GM19328 (cell line): ENCODE results near the gene USP46.

ENCODE experiments used
- ATAC-seq: cut with Tn5 transposase; IDR thresholded peaks from one replicate; pipeline ENCODE4 v1.9.1; 2021; ENCODE audit warnings: mild to moderate bottlenecking, moderate library complexity; ENCODE audit not compliant: unreplicated experiment

Gene USP46

DNA sequence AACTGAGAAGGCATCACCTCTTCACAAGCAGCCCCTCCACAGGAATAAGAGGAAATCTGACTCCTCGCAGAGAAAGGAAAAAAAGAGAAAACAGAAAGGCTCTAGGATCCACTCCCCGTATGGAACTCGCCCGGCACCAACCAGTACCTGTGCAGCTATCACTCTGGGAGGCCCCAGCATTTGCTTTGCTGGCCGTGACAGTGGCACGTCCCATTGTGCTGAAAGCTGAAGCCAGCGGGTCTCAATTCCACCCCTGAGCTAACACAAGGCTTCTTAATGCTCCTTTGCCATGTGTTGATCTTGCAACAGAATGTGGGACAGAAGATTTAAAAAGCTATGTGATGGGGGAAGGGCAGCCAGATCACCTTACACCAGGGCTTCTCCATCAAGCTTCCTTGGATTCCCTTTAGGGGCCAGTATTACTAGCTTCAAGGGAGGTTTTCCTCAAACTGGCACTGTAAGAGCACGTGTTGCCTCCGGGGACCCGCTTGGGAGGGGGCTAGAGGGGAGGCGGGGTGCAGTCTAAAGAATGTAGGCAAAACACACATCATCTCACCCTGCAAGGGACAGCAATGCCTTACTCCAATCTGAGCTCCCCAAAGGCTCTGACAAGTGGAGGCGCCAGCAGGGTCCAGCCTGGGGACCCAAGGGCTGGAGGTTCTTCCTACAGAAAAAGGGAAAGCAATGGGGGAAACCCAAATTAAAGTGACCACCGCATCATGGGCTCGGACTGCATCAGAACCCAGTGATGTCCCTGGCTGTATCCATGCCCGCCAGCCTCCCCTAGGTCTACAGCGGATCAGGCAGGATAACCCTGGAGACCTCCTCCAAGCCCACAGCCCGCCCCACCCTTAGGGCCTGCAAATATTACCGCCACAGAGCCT lies 1.2 kb downstream of the USP46 start:
- no peak for ATAC-seq

DNA sequence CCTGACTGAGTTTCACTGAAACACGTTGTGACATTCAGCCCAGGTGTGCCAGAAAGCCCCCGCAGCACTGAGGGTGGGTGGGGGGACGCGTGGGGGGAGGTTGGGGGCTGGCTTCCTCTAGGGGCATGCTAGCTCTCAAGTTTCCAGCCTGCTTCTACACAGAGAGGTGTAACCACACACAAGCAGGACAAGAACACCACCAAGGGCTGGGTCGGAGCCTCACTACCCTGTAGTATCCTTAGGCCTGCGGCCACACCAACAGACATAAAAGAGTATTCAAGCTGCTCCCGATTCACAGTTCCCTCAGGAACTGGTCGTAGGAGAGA lies 1.8 kb downstream of the USP46 start:
- no peak for ATAC-seq

- ATAC-seq, result no peak
These were observed 3.6 kb downstream of the USP46 start for GRCh38 chr4:52655506-52655905.

DNA sequence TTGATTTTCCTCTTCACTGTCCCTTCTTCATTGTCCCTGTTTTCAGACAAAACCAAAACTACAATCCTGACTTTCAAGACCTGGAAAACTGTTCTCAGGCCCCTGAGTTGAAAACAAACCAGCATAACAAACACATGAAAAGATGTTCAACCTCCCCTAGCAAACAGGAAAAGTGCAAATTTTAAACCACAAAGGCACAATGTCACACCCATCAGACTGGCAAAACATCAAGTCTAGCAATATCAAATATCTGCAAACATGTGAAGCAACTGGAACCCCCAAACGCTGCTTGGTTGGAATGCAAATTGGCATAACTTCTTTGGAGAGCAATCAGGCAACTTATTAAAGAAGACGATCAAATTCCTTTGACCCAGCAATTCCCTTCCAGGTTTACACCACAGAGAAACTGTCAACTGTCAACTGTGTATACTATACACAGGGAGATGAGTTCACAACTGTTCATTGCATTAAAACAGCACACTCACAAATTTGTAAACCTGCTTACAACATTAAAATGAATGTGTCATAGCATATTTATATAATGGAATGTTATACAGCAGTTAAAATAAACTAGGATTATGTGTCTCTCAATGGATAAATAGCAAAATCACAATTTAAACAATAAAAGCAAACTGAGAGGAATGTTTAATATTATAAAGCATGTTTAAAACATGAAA lies 7.0 kb downstream of the USP46 start:
- ATAC-seq, result no peak

GRCh38 chr4:52648836-52649235 lies 10.3 kb downstream of the USP46 start:
- no peak for ATAC-seq

DNA sequence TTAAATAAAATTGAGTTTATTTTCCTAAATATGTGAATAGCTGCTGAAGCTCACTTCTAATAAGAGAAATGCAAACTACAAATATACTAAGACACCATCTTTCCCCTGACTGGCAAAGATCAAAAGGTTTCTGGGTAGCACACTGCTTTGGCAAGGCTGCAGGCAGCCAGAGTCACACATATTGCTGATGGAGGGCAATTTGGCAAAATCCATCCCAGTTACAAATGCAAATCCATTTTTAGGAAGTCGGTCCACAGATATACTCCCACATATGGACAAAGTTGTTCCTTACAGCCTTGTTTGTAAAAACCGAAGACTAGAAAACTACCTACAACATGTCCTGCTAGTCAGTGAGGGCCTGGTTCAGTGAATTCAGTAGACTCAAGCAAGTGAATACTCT lies 12.4 kb downstream of the USP46 start:
- ATAC-seq, result no peak

- ATAC-seq, result no peak
These were observed 13.0 kb downstream of the USP46 start for GRCh38 chr4:52646096-52646495.

DNA sequence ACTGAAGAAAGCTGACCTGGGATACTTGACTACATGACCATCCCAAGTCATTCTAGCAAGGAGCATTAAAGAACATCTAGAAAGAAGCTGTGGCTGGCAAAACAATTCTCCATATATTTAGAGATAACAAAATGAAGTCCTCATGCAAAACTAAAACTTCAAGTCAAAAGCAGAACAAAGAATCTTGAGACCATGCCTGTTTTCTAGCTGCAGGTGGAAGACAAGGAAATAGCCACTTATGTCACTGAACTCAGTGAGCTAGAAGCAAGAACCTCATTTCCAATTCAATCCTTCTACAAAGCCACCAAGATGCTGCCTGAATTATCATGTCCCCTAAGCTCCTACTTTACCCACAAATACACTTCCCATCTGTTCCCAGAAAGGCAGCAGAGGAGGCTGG lies 13.8 kb downstream of the USP46 start:
- ATAC-seq, result no peak

- ATAC-seq, result no peak
These were observed 15.3 kb downstream of the USP46 start for GRCh38 chr4:52643785-52644244.

DNA sequence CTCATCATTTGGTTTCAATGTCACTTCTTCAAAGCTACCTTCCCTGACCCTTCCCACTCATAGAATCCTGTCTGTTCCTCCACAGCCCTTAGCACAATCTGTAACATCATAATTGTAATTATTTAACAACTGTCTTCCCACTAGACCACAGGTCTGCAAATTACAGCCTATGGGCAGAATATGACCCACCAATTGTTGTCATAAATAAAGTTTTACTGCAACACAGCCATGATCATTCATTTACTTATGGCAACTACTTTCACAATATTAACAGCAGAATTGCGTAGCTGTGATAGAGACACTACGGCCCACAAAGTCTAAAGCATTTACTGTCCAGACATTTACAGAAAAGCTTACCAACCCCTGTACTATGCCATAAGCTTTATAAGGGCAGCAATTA lies 15.9 kb downstream of the USP46 start:
- no peak for ATAC-seq

- ATAC-seq, result peak; percentile 78
These were observed 17.1 kb downstream of the USP46 start for GRCh38 chr4:52641854-52642563.

DNA sequence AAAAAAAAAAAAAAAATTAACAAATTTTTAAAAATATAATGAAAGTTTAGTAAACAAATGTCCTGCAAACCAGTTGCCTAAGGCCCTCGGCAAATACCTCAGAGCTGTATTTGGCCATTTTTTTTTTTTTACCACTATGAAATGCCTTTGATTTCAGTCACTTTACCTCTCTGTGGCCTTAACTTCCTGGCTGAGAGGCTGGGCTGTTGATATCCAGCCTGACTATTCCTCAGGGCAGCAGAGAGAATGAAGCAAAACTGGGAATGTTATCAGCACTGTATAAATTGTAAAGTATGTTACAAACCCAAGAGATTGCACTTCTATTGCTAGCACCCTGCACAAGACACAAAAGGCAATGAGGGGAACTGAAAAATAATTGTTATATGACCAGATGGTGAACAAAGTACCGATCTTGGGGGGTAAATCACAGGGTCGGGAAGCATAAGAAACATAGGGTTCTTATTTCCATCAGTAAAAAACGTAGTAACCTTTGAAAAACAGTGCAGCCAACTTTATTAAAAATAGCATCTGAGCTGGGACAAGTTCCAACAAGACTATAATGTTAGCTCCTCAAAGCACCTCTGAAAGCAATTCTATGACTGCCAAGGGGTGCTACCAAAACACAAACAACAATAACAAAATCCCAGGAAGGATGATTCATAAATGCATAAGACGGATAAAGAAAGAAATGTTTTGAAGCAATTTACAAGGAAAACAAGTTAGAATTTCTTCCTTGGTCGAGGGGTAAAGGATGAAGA lies 18.1 kb downstream of the USP46 start:
- ATAC-seq, result no peak

GRCh38 chr4:52638717-52639116 lies 20.4 kb downstream of the USP46 start:
- peak; percentile 48 for ATAC-seq

DNA sequence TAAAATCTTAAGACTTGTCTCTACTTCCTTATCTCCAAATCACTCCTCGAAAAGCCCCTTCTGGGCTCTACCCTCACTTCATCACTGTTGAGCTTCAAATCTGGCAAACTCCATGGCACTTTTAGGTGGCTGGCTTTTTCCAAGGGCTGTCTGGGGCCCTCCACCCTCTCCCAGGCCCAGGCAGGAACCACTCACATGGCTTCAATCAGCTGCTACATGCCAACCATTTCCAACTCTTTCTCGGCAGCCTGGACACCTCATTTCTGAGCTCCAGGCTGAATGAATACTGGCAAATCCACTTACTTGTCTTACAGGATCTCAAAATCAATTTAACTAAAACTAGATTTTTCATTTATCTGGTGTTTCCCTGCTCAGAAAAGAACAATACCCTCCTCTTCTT lies 22.0 kb downstream of the USP46 start:
- no peak for ATAC-seq

DNA sequence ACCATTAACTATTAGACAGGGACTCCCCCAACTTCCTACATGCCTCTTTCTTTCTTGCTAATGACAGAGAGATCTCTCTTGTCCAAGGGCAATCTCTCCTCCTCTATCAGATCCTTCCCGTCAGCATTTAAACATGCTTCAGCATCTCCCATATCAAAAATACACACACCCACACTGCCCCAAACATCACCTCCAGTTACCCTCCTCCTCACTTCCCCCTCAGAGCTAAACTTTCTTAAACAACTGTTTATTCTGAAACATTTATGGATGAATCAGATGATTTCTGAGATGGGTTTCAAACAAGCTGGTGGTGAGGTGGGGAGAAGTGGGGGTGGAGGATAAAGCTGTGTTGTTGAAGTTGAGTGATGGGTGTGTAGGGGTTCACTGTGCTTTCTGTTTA lies 23.5 kb downstream of the USP46 start:
- no peak for ATAC-seq

DNA sequence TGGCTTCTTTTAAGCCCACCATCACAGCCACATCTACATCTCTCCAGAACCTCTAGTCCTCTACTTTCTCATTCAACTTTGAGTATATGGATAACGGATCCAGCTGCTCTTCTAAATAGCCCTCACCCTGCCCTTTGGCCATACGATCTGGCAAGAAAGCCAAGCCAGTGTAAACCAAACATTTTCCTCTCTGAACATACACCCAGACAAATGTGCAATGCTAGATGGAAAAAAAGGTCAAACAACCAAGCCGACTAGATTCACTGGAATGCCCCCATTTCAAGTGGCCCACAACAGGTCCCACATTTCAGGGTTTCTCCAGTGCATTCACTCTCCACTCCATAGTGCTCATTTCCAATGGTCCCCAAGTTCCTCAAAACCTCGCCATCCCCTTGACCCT lies 24.0 kb downstream of the USP46 start:
- ATAC-seq, result no peak

DNA sequence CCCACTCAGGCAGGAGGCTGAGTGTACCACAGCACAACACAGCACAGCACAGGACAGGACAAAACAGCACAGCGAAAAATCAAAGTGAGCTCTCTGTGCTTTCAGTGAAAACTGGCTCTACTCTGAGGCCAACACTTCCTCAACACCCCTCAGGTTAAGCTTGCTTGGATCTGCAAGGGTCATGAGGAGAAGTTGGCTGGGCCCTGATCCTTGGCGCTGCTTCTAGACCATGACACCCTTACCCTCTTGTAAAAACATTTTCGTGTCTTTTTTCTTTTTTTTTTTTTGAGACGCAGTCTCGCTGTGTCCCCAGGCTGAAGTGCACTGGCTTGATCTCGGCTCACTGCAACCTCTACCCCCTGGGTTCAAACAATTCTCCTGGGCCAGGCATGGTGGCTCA lies 25.3 kb downstream of the USP46 start:
- ATAC-seq, result no peak

DNA sequence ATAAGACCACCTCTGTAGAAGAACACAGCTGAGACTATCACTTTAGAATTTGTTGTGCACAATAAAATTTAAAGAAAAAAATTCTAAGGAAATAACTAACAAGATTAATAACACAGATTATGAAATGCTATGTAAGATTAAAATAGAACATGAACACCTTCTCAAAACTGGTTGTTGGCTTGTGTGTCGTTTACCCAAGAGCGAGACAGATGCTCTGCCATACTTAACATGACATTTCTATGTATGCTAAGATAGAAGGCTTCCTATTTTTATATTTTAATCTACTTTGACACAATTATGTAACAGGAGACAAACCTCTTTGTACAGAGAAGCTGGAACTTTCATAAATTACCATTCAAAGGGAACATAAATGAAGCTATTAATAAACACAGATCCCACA lies 30.1 kb downstream of the USP46 start:
- ATAC-seq, result no peak

DNA sequence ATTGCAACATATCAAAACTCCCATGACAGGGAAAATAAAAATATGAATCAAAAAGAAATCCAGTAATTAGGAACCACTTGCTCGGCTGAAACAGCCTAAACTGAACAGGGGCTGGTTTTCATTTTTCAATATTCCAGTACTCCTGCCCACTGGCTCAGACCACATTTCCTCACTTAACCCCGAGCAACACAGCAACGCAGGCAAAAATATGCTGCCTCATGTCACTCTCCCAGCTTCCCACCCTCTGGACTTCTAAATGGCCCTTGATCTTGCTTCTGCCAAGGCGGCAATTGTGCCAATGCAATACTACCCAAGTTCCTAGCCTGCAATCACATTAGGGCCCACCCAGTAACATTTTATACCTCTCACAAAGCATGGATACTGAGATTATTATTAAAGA lies 30.6 kb downstream of the USP46 start:
- ATAC-seq, result no peak

DNA sequence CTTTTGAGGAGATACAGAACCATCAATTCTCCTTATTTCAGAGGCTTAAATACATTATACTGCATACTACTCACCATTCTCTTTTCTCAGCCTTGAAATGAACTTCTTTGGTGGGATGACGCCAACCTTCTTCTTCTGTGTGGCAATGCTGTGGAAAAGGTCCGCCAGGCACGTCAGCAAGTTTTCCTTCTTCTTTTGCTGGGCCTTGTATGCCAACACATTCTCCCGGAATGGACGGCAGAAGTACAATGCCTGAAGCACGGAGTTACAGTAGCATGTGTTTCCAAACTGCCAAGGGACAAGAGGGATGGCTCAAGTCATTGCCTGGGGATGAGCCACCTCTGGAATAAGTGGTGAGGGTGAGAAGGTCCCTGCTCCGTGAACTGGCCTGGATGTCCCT lies 31.2 kb downstream of the USP46 start:
- ATAC-seq, result no peak

GRCh38 chr4:52625216-52625615 lies 33.9 kb downstream of the USP46 start:
- ATAC-seq, result no peak
